ENCODE measurements around the gene OR2B2. TPM values are rescaled to one million over a fixed set of nuclear protein-coding genes. Genes with fewer than 3 reads are reported as not detected.

Gene OR2B2
- polyA plus RNA-seq, 1 donor (not counting 4 experiments of a cell fraction or from before 2014, with no cell fraction given), result not detected

GRCh38 chr6:27908017-27908416 is 4.2 kb downstream of the OR2B2 start:
- peak overlapping the region; percentile 36 for H3K4me2 ChIP-seq (ENCODE audit: control insufficient read depth, extremely low read depth, insufficient read depth, low read depth, low read length)
- no peak for DNase-seq (ENCODE audit: low read depth, low spot score)
- TF ChIP-seq CTCF (optimal IDR thresholded peaks at IDR 0.05 in 1 of 3, IDR thresholded peaks at IDR 0.05 in 1 of 3, conservative IDR thresholded peaks at IDR 0.05 in 1 of 3; ENCODE audit: extremely low read depth in 1 of 3, insufficient read depth in 2 of 3, low read length in 3 of 3), result no peak
- no peak for TF ChIP-seq EZH2 (IDR thresholded peaks at IDR 0.05; ENCODE audit: low read length)
- H3K36me3 ChIP-seq (ENCODE audit: control insufficient read depth in 2 of 2, extremely low read depth in 1 of 2, insufficient read depth in 2 of 2, low read length in 2 of 2), result no peaks in the 10 kb centered on the region
- no peak overlapping the region for H3K9ac ChIP-seq (ENCODE audit: control insufficient read depth, extremely low read depth, insufficient read depth, low read length)
- no peaks in the 10 kb centered on the region for H3K27me3 ChIP-seq (ENCODE audit: control insufficient read depth, extremely low read depth, insufficient read depth, low read length)
- dilution Hi-C loops (cut with MboI; ENCODE audit: extremely low pct_ligation_motif_present, low sequenced_read_pairs), result no loop called here
- H3K9me1 ChIP-seq (ENCODE audit: control insufficient read depth, extremely low read depth, insufficient read depth, low read length), result no peaks in the 10 kb centered on the region
- no peaks in the 10 kb centered on the region for H4K20me1 ChIP-seq (ENCODE audit: control insufficient read depth, extremely low read depth, insufficient read depth, low read length)
- H2AFZ ChIP-seq (ENCODE audit: control insufficient read depth, low read length), result no peak overlapping the region
- no peaks in the 10 kb centered on the region for H3K9me3 ChIP-seq (ENCODE audit: control insufficient read depth, low read depth, low read length)
- H3K4me1 ChIP-seq (ENCODE audit: control insufficient read depth, extremely low read depth, insufficient read depth, low read length), result peaks cover 9% of the 10 kb centered on the region
- no peak for FAIRE-seq
- H3K4me3 ChIP-seq (ENCODE audit: control insufficient read depth in 2 of 3, extremely low read depth in 1 of 3, insufficient read depth in 2 of 3, low read depth in 1 of 3, low read length in 3 of 3), result no peak overlapping the region
- no peaks in the 10 kb centered on the region for H3K79me2 ChIP-seq (ENCODE audit: control insufficient read depth, insufficient read depth, low read length)
- H3K27ac ChIP-seq (ENCODE audit: control insufficient read depth, insufficient read depth, low read length), result no peak overlapping the region

- dilution Hi-C loops (cut with MboI; ENCODE audit: extremely low pct_ligation_motif_present, low sequenced_read_pairs), result no loop called here
These were observed 9.6 kb downstream of the OR2B2 start for GRCh38 chr6:27902335-27903314.

More at GRCh38 chr6:27902335-27903314, 9.6 kb downstream of the OR2B2 start:
- DNase-seq (ENCODE audit: low read depth, low spot score) (no peak), FAIRE-seq (peak; percentile 5)
- H3K27me3 ChIP-seq (ENCODE audit: control insufficient read depth, extremely low read depth, insufficient read depth, low read length), result no peaks in the 10 kb centered on the region
- H3K79me2 ChIP-seq (ENCODE audit: control insufficient read depth, insufficient read depth, low read length), result no peaks in the 10 kb centered on the region
- H3K9me1 ChIP-seq (ENCODE audit: control insufficient read depth, extremely low read depth, insufficient read depth, low read length), result no peaks in the 10 kb centered on the region
- H3K9ac ChIP-seq (ENCODE audit: control insufficient read depth, extremely low read depth, insufficient read depth, low read length), result peak overlapping the region; percentile 76
- no peaks in the 10 kb centered on the region for H3K36me3 ChIP-seq (ENCODE audit: control insufficient read depth in 2 of 2, extremely low read depth in 1 of 2, insufficient read depth in 2 of 2, low read length in 2 of 2)
- peaks cover under 1% of the 10 kb centered on the region for H3K4me1 ChIP-seq (ENCODE audit: control insufficient read depth, extremely low read depth, insufficient read depth, low read length)
- peak overlapping the region; percentile 34 for H3K27ac ChIP-seq (ENCODE audit: control insufficient read depth, insufficient read depth, low read length)
- H3K4me2 ChIP-seq (ENCODE audit: control insufficient read depth, extremely low read depth, insufficient read depth, low read depth, low read length), result peak overlapping the region; percentile 68
- no peak for TF ChIP-seq CTCF (optimal IDR thresholded peaks at IDR 0.05 in 1 of 3, IDR thresholded peaks at IDR 0.05 in 1 of 3, conservative IDR thresholded peaks at IDR 0.05 in 1 of 3; ENCODE audit: extremely low read depth in 1 of 3, insufficient read depth in 2 of 3, low read length in 3 of 3)
- TF ChIP-seq EZH2 (IDR thresholded peaks at IDR 0.05; ENCODE audit: low read length), result no peak
- peak overlapping the region; percentile 42 to 83 (median 69) for H3K4me3 ChIP-seq (ENCODE audit: control insufficient read depth in 2 of 3, extremely low read depth in 1 of 3, insufficient read depth in 2 of 3, low read depth in 1 of 3, low read length in 3 of 3)
- peak overlapping the region; percentile 89 for H2AFZ ChIP-seq (ENCODE audit: control insufficient read depth, low read length)
- no peaks in the 10 kb centered on the region for H3K9me3 ChIP-seq (ENCODE audit: control insufficient read depth, low read depth, low read length)
- H4K20me1 ChIP-seq (ENCODE audit: control insufficient read depth, extremely low read depth, insufficient read depth, low read length), result no peaks in the 10 kb centered on the region

All from keratinocyte (primary cell).